ENCODE results near the gene CDH2.

CDH2 gene

GRCh38 chr18:28078849-28079248 lies 98.1 kb downstream of the CDH2 start:
- peak overlapping the region; percentile 42 for H3K4me2 ChIP-seq (ENCODE audit: low read length)
- no peak overlapping the region for H3K27ac ChIP-seq (ENCODE audit: low read length)
- no peak overlapping the region for H3K4me3 ChIP-seq (ENCODE audit: low read length)
- TF ChIP-seq CTCF (IDR thresholded peaks at IDR 0.05; ENCODE audit: low read depth, low read length) (no peak), EZH2phosphoT487 (IDR thresholded peaks at IDR 0.05; ENCODE audit: low read depth) (no peak)
- no peaks in the 10 kb centered on the region for H4K20me1 ChIP-seq (ENCODE audit: insufficient read depth, low read length)
- H3K4me1 ChIP-seq (ENCODE audit: low read length): peaks cover 40% of the 10 kb centered on the region
- no peak overlapping the region for H2AFZ ChIP-seq (ENCODE audit: low read depth, low read length)
- H3K9me3 ChIP-seq (ENCODE audit: insufficient read depth, low read length): no peaks in the 10 kb centered on the region
- H3K9ac ChIP-seq (ENCODE audit: low read length): no peak overlapping the region
- no peaks in the 10 kb centered on the region for H3K36me3 ChIP-seq (replicated peaks; ENCODE audit: low read depth, low read length)
- no peaks in the 10 kb centered on the region for H3K27me3 ChIP-seq (ENCODE audit: low read depth, low read length)
- H3K79me2 ChIP-seq (ENCODE audit: low read length): no peaks in the 10 kb centered on the region

- peak overlapping the region; percentile 42 for H3K4me2 ChIP-seq (ENCODE audit: low read length)
- no peak overlapping the region for H3K4me3 ChIP-seq (ENCODE audit: low read length)
- no peak overlapping the region for H3K9ac ChIP-seq (ENCODE audit: low read length)
- H3K79me2 ChIP-seq (ENCODE audit: low read length): no peaks in the 10 kb centered on the region
- H3K4me1 ChIP-seq (ENCODE audit: low read length): peaks cover 40% of the 10 kb centered on the region
- no peak overlapping the region for H2AFZ ChIP-seq (ENCODE audit: low read depth, low read length)
- no peaks in the 10 kb centered on the region for H3K27me3 ChIP-seq (ENCODE audit: low read depth, low read length)
- no peaks in the 10 kb centered on the region for H4K20me1 ChIP-seq (ENCODE audit: insufficient read depth, low read length)
- TF ChIP-seq EZH2phosphoT487 (IDR thresholded peaks at IDR 0.05; ENCODE audit: low read depth) (no peak), CTCF (IDR thresholded peaks at IDR 0.05; ENCODE audit: low read depth, low read length) (no peak)
- no peaks in the 10 kb centered on the region for H3K9me3 ChIP-seq (ENCODE audit: insufficient read depth, low read length)
- no peak overlapping the region for H3K27ac ChIP-seq (ENCODE audit: low read length)
- no peaks in the 10 kb centered on the region for H3K36me3 ChIP-seq (replicated peaks; ENCODE audit: low read depth, low read length)
These were observed 98.6 kb downstream of the CDH2 start for GRCh38 chr18:28078298-28078697.

GRCh38 chr18:28075501-28075900 lies 101.4 kb downstream of the CDH2 start:
- no peak overlapping the region for H3K4me3 ChIP-seq (ENCODE audit: low read length)
- H3K27me3 ChIP-seq (ENCODE audit: low read depth, low read length): no peaks in the 10 kb centered on the region
- H3K9ac ChIP-seq (ENCODE audit: low read length): no peak overlapping the region
- H3K27ac ChIP-seq (ENCODE audit: low read length): no peak overlapping the region
- H3K9me3 ChIP-seq (ENCODE audit: insufficient read depth, low read length): no peaks in the 10 kb centered on the region
- H3K79me2 ChIP-seq (ENCODE audit: low read length): no peaks in the 10 kb centered on the region
- H3K36me3 ChIP-seq (replicated peaks; ENCODE audit: low read depth, low read length): no peaks in the 10 kb centered on the region
- H4K20me1 ChIP-seq (ENCODE audit: insufficient read depth, low read length): no peaks in the 10 kb centered on the region
- TF ChIP-seq CTCF (IDR thresholded peaks at IDR 0.05; ENCODE audit: low read depth, low read length) (no peak), EZH2phosphoT487 (IDR thresholded peaks at IDR 0.05; ENCODE audit: low read depth) (no peak)
- no peak overlapping the region for H3K4me2 ChIP-seq (ENCODE audit: low read length)
- peaks cover 26% of the 10 kb centered on the region for H3K4me1 ChIP-seq (ENCODE audit: low read length)
- H2AFZ ChIP-seq (ENCODE audit: low read depth, low read length): no peak overlapping the region

GRCh38 chr18:28074076-28074475 lies 102.9 kb downstream of the CDH2 start:
- H3K79me2 ChIP-seq (ENCODE audit: low read length): no peaks in the 10 kb centered on the region
- H3K36me3 ChIP-seq (replicated peaks; ENCODE audit: low read depth, low read length): no peaks in the 10 kb centered on the region
- H3K27ac ChIP-seq (ENCODE audit: low read length): no peak overlapping the region
- H2AFZ ChIP-seq (ENCODE audit: low read depth, low read length): no peak overlapping the region
- TF ChIP-seq EZH2phosphoT487 (IDR thresholded peaks at IDR 0.05; ENCODE audit: low read depth) (no peak), CTCF (IDR thresholded peaks at IDR 0.05; ENCODE audit: low read depth, low read length) (no peak)
- H3K4me2 ChIP-seq (ENCODE audit: low read length): no peak overlapping the region
- no peaks in the 10 kb centered on the region for H4K20me1 ChIP-seq (ENCODE audit: insufficient read depth, low read length)
- H3K4me3 ChIP-seq (ENCODE audit: low read length): no peak overlapping the region
- no peak overlapping the region for H3K9ac ChIP-seq (ENCODE audit: low read length)
- peaks cover 12% of the 10 kb centered on the region for H3K4me1 ChIP-seq (ENCODE audit: low read length)
- H3K9me3 ChIP-seq (ENCODE audit: insufficient read depth, low read length): no peaks in the 10 kb centered on the region
- H3K27me3 ChIP-seq (ENCODE audit: low read depth, low read length): no peaks in the 10 kb centered on the region
